Esophagus (tissue), 2 donors: Measurements from ENCODE around the gene CRTAC1. TPM values are rescaled to one million over a fixed set of nuclear protein-coding genes. Genes with fewer than 3 reads are reported as not detected.

Experiments used
- H3K27ac ChIP-seq, 2 donors: one replicate each; pipeline ENCODE4 v1.5.1; 2013; ENCODE audit warnings: low read depth in 2 of 2, mild to moderate bottlenecking in 2 of 2, inconsistent platforms in 1 of 2, low read length in 1 of 2, moderate library complexity in 1 of 2
- H3K27me3 ChIP-seq, 2 donors: one replicate each; pipeline ENCODE4 v1.6.1; 2013; ENCODE audit warnings: low read length in 2 of 2, control low read depth in 1 of 2, mild to moderate bottlenecking in 1 of 2; ENCODE audit not compliant: insufficient read depth in 2 of 2, control insufficient read depth in 1 of 2
- H3K36me3 ChIP-seq, 2 donors: one replicate each; pipeline ENCODE4 v1.6.1; 2013; ENCODE audit warnings: low read length in 1 of 2; ENCODE audit not compliant: control insufficient read depth in 2 of 2, insufficient read depth in 2 of 2
- H3K4me1 ChIP-seq, 2 donors: one replicate each; pipeline ENCODE4 v1.6.1; 2013; ENCODE audit warnings: low read length in 1 of 2; ENCODE audit not compliant: control insufficient read depth in 2 of 2, insufficient read depth in 2 of 2
- H3K4me3 ChIP-seq, 2 donors: one replicate each; pipeline ENCODE4 v1.5.1; 2013; ENCODE audit warnings: low read length in 2 of 2, mild to moderate bottlenecking in 2 of 2, low read depth in 1 of 2, moderate library complexity in 1 of 2
- H3K9me3 ChIP-seq, 2 donors: one replicate each; pipeline ENCODE4 v1.6.1; 2013; ENCODE audit warnings: mild to moderate bottlenecking in 2 of 2, low read depth in 1 of 2, low read length in 1 of 2, moderate library complexity in 1 of 2; ENCODE audit not compliant: control insufficient read depth in 2 of 2, insufficient read depth in 1 of 2
- WGBS, 2 donors: extraction: QIAGEN DNeasy Blood & Tissue Kit; methylation state at CpG; one replicate each; pipeline ENCODE4 v1.1.7; 2013; 5-methylcytosine and 5-hydroxymethylcytosine counted together
- polyA plus RNA-seq, 2 donors: library from polyadenylated mRNA; stranded (reverse); fragments of 200-250 nt; gene quantifications; one replicate each; pipeline ENCODE4 v1.2.3, GENCODE V29; 2013
- donor health status: healthy with polysubstance abuse.
- donor health status: Bipolar disorder and iron deficiency.

Gene CRTAC1
- polyA plus RNA-seq, 2 donors, result 1.4 to 2.4 TPM

- H3K9me3 ChIP-seq, result no peaks in the 10 kb centered on the region
- 78 to 91% methylated on average over 12 to 13 of the region's 13 CpGs for WGBS, 2 donors
These were observed 133.6 kb downstream of the CRTAC1 start for GRCh38 chr10:97896756-97897358.

GRCh38 chr10:97895915-97896314 lies 134.5 kb downstream of the CRTAC1 start:
- no peaks in the 10 kb centered on the region for H3K36me3 ChIP-seq
- H3K27me3 ChIP-seq, result no peaks in the 10 kb centered on the region
- WGBS, 2 donors, result 64 to 71% methylated on average over 9 of the region's 9 CpGs
- H3K4me1 ChIP-seq, result peaks cover 2 to 3% of the 10 kb centered on the region in 2 donors
- no peak overlapping the region for H3K27ac ChIP-seq
- no peaks in the 10 kb centered on the region for H3K9me3 ChIP-seq
- no peak overlapping the region for H3K4me3 ChIP-seq

More at GRCh38 chr10:97896756-97897358, 133.6 kb downstream of the CRTAC1 start:
- Histone ChIP-seq H3K36me3 (no peaks in the 10 kb centered on the region), H3K27ac (no peak overlapping the region), H3K4me1 (peaks cover 2 to 3% of the 10 kb centered on the region in 2 donors), H3K27me3 (no peaks in the 10 kb centered on the region), H3K4me3 (no peak overlapping the region)

- Histone ChIP-seq H3K36me3 (no peaks in the 10 kb centered on the region), H3K27me3 (no peaks in the 10 kb centered on the region)
- WGBS, 2 donors, result 90 to 91% methylated on average over 13 of the region's 13 CpGs
These were observed 135.3 kb downstream of the CRTAC1 start for GRCh38 chr10:97895084-97895483.

GRCh38 chr10:97894092-97894491 lies 136.3 kb downstream of the CRTAC1 start:
- no peak overlapping the region for H3K27ac ChIP-seq
- H3K4me1 ChIP-seq, result peaks cover 2 to 3% of the 10 kb centered on the region in 2 donors
- no peaks in the 10 kb centered on the region for H3K27me3 ChIP-seq
- WGBS, 2 donors, result 73 to 77% methylated on average over 3 of the region's 3 CpGs
- H3K4me3 ChIP-seq, result no peak overlapping the region
- H3K36me3 ChIP-seq, result no peaks in the 10 kb centered on the region
- H3K9me3 ChIP-seq, result no peaks in the 10 kb centered on the region

More at GRCh38 chr10:97895084-97895483, 135.3 kb downstream of the CRTAC1 start:
- Histone ChIP-seq H3K4me3 (no peak overlapping the region), H3K4me1 (peaks cover 2 to 3% of the 10 kb centered on the region in 2 donors), H3K27ac (no peak overlapping the region), H3K9me3 (no peaks in the 10 kb centered on the region)

GRCh38 chr10:97892939-97893338 lies 137.5 kb downstream of the CRTAC1 start:
- Histone ChIP-seq H3K27me3 (no peaks in the 10 kb centered on the region), H3K36me3 (no peaks in the 10 kb centered on the region), H3K9me3 (no peaks in the 10 kb centered on the region), H3K4me1 (peaks cover 0 to 3% of the 10 kb centered on the region in 2 donors), H3K4me3 (no peak overlapping the region), H3K27ac (no peak overlapping the region)
- 77 to 86% methylated on average over 2 of the region's 2 CpGs for WGBS, 2 donors

- Histone ChIP-seq H3K27me3 (no peaks in the 10 kb centered on the region), H3K36me3 (no peaks in the 10 kb centered on the region), H3K9me3 (no peaks in the 10 kb centered on the region), H3K27ac (no peak overlapping the region), H3K4me1 (peaks cover 0 to 3% of the 10 kb centered on the region in 2 donors), H3K4me3 (no peak overlapping the region)
- WGBS, 2 donors, result 86 to 88% methylated on average over 2 of the region's 2 CpGs
These were observed 137.9 kb downstream of the CRTAC1 start for GRCh38 chr10:97892506-97892905.

- Histone ChIP-seq H3K36me3 (no peaks in the 10 kb centered on the region), H3K27ac (no peak overlapping the region), H3K9me3 (no peaks in the 10 kb centered on the region), H3K4me3 (no peak overlapping the region), H3K4me1 (peaks cover 0 to 3% of the 10 kb centered on the region in 2 donors), H3K27me3 (no peaks in the 10 kb centered on the region)
- WGBS, 2 donors, result 77 to 83% methylated on average over 17 of the region's 17 CpGs
These were observed 138.8 kb downstream of the CRTAC1 start for GRCh38 chr10:97891497-97892167.

- Histone ChIP-seq H3K36me3 (no peaks in the 10 kb centered on the region), H3K4me3 (no peak overlapping the region), H3K4me1 (no peaks in the 10 kb centered on the region), H3K27ac (peak overlapping the region; percentile 42 to 43), H3K9me3 (no peaks in the 10 kb centered on the region), H3K27me3 (no peaks in the 10 kb centered on the region)
- WGBS, 2 donors, result 44 to 50% methylated on average over 18 of the region's 18 CpGs
These were observed 140.8 kb downstream of the CRTAC1 start for GRCh38 chr10:97889461-97890265.

- H3K4me3 ChIP-seq, result no peak overlapping the region
- peak overlapping the region; percentile 42 to 43 for H3K27ac ChIP-seq
- H3K27me3 ChIP-seq, result no peaks in the 10 kb centered on the region
- no peaks in the 10 kb centered on the region for H3K9me3 ChIP-seq
- 36 to 42% methylated on average over 11 to 12 of the region's 12 CpGs for WGBS, 2 donors
- H3K36me3 ChIP-seq, result no peaks in the 10 kb centered on the region
- H3K4me1 ChIP-seq, result no peaks in the 10 kb centered on the region
These were observed 141.7 kb downstream of the CRTAC1 start for GRCh38 chr10:97888641-97889262.
